OCI-LY1 (cell line): ENCODE measurements around the gene ASB2.

Experiments
- CTCF ChIP-seq: fragments of 200-600 bp; sonication (generic), shearing (Covaris generic); IDR thresholded peaks from 2 replicates; pipeline ENCODE4 v1.5.1; 2017; ENCODE audit warnings: mild to moderate bottlenecking, antibody characterized with exemption, low read length, moderate library complexity, mixed read lengths
- EZH2 ChIP-seq: fragments of 200-600 bp; sonication (generic), shearing (Covaris generic); IDR thresholded peaks from 2 replicates; pipeline ENCODE4 v1.8.0; 2017; ENCODE audit warnings: borderline replicate concordance, mixed run types, mild to moderate bottlenecking, antibody characterized with exemption, low read length, moderate library complexity, mixed read lengths

DNA sequence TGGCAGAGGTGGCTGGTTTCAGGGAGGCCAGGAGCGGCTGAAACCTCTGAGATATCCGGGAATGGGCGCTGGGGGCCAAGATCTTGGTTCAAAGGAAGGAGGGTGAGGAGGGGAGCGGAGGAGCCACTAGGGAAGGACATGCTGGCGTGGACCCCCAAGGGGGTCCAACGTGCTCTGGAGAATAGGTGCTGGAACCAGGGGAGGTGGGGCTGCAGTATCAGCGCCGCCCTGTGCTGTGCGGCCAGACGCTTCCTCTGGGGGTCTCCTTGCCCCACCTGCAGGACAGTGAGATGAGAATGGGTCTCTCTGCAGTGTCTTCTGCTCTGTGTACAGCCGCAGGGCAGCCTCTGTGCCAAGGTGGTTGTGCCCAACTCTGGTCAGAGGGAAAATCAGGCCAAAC is 46.7 kb downstream of the ASB2 start:
- TF ChIP-seq CTCF (no peak), EZH2 (no peak)
